Measurements from ENCODE around the gene CYB5R2.

CYB5R2 gene

GRCh38 chr11:7672960-7673723, at the start of gene CYB5R2:
CYB5R2 (minus strand) TSS chr11:7673500; CDS start chr11:7672825, 675 bp downstream.
- H3K27ac ChIP-seq: peak within 1 kb of the TSS; percentile 38 to 90 (median 83)
- peak within 1 kb of the TSS; percentile 36 to 66 (median 47) for H3K4me3 ChIP-seq

- Histone ChIP-seq H3K27ac (no peak overlapping the region), H3K4me3 (no peak overlapping the region)
These were observed 41.5 kb upstream of the CYB5R2 start for GRCh38 chr11:7714786-7715185.

GRCh38 chr11:7706377-7706776, 33.1 kb upstream of the CYB5R2 start, which contains the start of gene OVCH2:
OVCH2 (minus strand) TSS chr11:7706477; CDS start chr11:7706394, 83 bp downstream.
- Histone ChIP-seq H3K4me3 (no peak within 1 kb of the TSS), H3K27ac (no peak within 1 kb of the TSS)

GRCh38 chr11:7703740-7704139, 30.4 kb upstream of the CYB5R2 start:
- Histone ChIP-seq H3K4me3 (no peak overlapping the region), H3K27ac (no peak overlapping the region)

GRCh38 chr11:7696424-7696823, 23.1 kb upstream of the CYB5R2 start:
- Histone ChIP-seq H3K27ac (no peak overlapping the region), H3K4me3 (no peak overlapping the region)

GRCh38 chr11:7694235-7694634, 20.9 kb upstream of the CYB5R2 start:
- no peak overlapping the region for H3K27ac ChIP-seq
- no peak overlapping the region for H3K4me3 ChIP-seq

- no peak overlapping the region for H3K27ac ChIP-seq
- H3K4me3 ChIP-seq: no peak overlapping the region
These were observed 19.1 kb upstream of the CYB5R2 start for GRCh38 chr11:7692426-7692825.

- Histone ChIP-seq H3K27ac (no peak overlapping the region), H3K4me3 (no peak overlapping the region)
These were observed 18.6 kb upstream of the CYB5R2 start for GRCh38 chr11:7691759-7692350.

- Histone ChIP-seq H3K4me3 (no peak overlapping the region), H3K27ac (no peak overlapping the region)
These were observed 17.3 kb upstream of the CYB5R2 start for GRCh38 chr11:7690648-7691047.

- H3K27ac ChIP-seq: no peak overlapping the region
- H3K4me3 ChIP-seq: no peak overlapping the region
These were observed 15.9 kb upstream of the CYB5R2 start for GRCh38 chr11:7689239-7689638.

GRCh38 chr11:7688238-7688826, 15.0 kb upstream of the CYB5R2 start:
- Histone ChIP-seq H3K4me3 (no peak overlapping the region), H3K27ac (no peak overlapping the region)

- Histone ChIP-seq H3K4me3 (no peak overlapping the region), H3K27ac (no peak overlapping the region)
These were observed 14.1 kb upstream of the CYB5R2 start for GRCh38 chr11:7687386-7687785.

GRCh38 chr11:7686761-7687160, 13.5 kb upstream of the CYB5R2 start:
- H3K4me3 ChIP-seq: no peak overlapping the region
- H3K27ac ChIP-seq: no peak overlapping the region

GRCh38 chr11:7683571-7683970, 10.3 kb upstream of the CYB5R2 start:
- no peak overlapping the region for H3K4me3 ChIP-seq

GRCh38 chr11:7677796-7678201, 4.5 kb upstream of the CYB5R2 start:
- no peak overlapping the region for H3K4me3 ChIP-seq
- H3K27ac ChIP-seq: peak overlapping the region in 11 of 21 experiments; percentile 2 to 72 (median 60)

More at GRCh38 chr11:7683571-7683970, 10.3 kb upstream of the CYB5R2 start:
- no peak overlapping the region for H3K27ac ChIP-seq

GRCh38 chr11:7677071-7677470, 3.8 kb upstream of the CYB5R2 start:
- peak overlapping the region in 6 of 21 experiments; percentile 21 to 72 (median 66) for H3K27ac ChIP-seq
- H3K4me3 ChIP-seq: no peak overlapping the region

- Histone ChIP-seq H3K27ac (no peak overlapping the region), H3K4me3 (no peak overlapping the region)
These were observed 2.3 kb upstream of the CYB5R2 start for GRCh38 chr11:7675631-7676030.

- Histone ChIP-seq H3K4me3 (peak overlapping the region; percentile 36 to 66 (median 47)), H3K27ac (peak overlapping the region; percentile 38 to 90 (median 83))
These were observed 579 bp upstream of the CYB5R2 start for GRCh38 chr11:7673724-7674434.

- H3K4me3 ChIP-seq: peak overlapping the region in 1 of 7 experiments; percentile 54
These were observed 882 bp downstream of the CYB5R2 start for GRCh38 chr11:7672276-7672959.

More at GRCh38 chr11:7672276-7672959, 882 bp downstream of the CYB5R2 start:
- H3K27ac ChIP-seq: peak overlapping the region in 14 of 21 experiments; percentile 6 to 90 (median 86)
